ENCODE results near the gene ATE1. TPM values are rescaled to one million over a fixed set of nuclear protein-coding genes. Genes with fewer than 3 reads are reported as not detected.
A peak's percentile ranks its signal among the peaks of the same experiment; 100 is the strongest.

The ATE1 gene
- total and polyA plus RNA-seq, 8 donors, result 2.8 to 15.4 (median 8.5) TPM

DNA sequence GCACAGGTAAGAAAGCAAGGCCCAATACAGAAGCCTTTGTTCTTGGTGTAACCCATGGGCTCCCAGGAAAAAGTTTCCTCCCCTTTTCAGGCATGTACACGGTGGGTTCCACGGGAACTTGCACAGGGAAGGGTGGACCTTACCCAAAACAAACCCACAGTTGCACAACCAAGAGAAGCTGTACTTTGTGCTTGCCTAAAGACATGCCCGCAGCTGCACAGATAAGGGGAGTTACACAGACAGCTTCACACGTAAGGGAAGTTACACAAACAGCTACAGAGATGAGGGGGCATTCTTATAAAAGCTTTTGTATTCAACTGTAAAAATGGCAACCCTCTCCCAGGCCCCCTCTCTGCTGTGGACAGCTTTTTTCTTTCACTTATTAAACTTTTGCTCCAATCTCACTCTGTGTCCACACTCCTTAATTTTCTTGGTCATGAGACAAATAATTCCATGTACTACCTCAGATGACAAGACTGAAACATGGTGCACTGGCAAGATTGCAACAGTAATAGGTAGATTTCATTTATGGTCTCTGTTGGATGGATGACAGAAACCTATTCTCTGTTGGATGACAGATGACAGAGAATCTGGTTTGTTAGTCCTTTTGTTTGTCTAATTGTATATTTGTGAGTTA, 72.9 kb downstream of the ATE1 start:
- ATAC-seq, result no peak
- no peaks in the 10 kb centered on the region for H3K36me3 ChIP-seq
- TF ChIP-seq CTCF (IDR thresholded peaks at IDR 0.05), result no peak
- no peaks in the 10 kb centered on the region for H3K27me3 ChIP-seq
- no peaks in the 10 kb centered on the region for H3K9me3 ChIP-seq
- intact Hi-C loops (cut with DNase I), result no loop called here
- WGBS, 2 donors, result 52 to 67% methylated on average over 4 of the region's 4 CpGs
- FAIRE-seq, result no peak
- DNase-seq, result no peak
- no peak overlapping the region for H3K27ac ChIP-seq
- H3K4me3 ChIP-seq, result no peak overlapping the region
- no peaks in the 10 kb centered on the region for H3K4me1 ChIP-seq

GRCh38 chr10:121853950-121854349, 73.9 kb downstream of the ATE1 start:
- TF ChIP-seq CTCF (IDR thresholded peaks at IDR 0.05), result no peak
- ATAC-seq (no peak), FAIRE-seq (no peak), DNase-seq (no peak)
- Histone ChIP-seq H3K27ac (no peak overlapping the region), H3K4me3 (no peak overlapping the region), H3K36me3 (no peaks in the 10 kb centered on the region), H3K4me1 (no peaks in the 10 kb centered on the region), H3K9me3 (no peaks in the 10 kb centered on the region), H3K27me3 (no peaks in the 10 kb centered on the region)
- intact Hi-C loops (cut with DNase I), result no loop called here

GRCh38 chr10:121851786-121852185, 76.0 kb downstream of the ATE1 start:
- Histone ChIP-seq H3K4me3 (no peak overlapping the region), H3K36me3 (no peaks in the 10 kb centered on the region), H3K27ac (no peak overlapping the region), H3K4me1 (no peaks in the 10 kb centered on the region), H3K27me3 (no peaks in the 10 kb centered on the region), H3K9me3 (no peaks in the 10 kb centered on the region)
- WGBS, 2 donors, result 13 to 38% methylated on average over 1 of the region's 1 CpG
- no peak for TF ChIP-seq CTCF (IDR thresholded peaks at IDR 0.05)
- ATAC-seq, result peak; percentile 40 to 80 (median 60)
- DNase-seq, result peak in 3 of 6 donors; percentile 18 to 38 (median 19)
- FAIRE-seq, result no peak
- intact Hi-C loops (cut with DNase I), result no loop called here

- no peaks in the 10 kb centered on the region for H3K4me1 ChIP-seq
- TF ChIP-seq CTCF (IDR thresholded peaks at IDR 0.05), result no peak
Measured at GRCh38 chr10:121848082-121848481, 79.7 kb downstream of the ATE1 start.

GRCh38 chr10:121846555-121846954, 81.3 kb downstream of the ATE1 start:
- no peaks in the 10 kb centered on the region for H3K27me3 ChIP-seq
- ATAC-seq, result no peak
- WGBS, 2 donors, result 93 to 97% methylated on average over 2 of the region's 2 CpGs
- intact Hi-C loops (cut with DNase I), result no loop called here
- no peak for FAIRE-seq
- no peaks in the 10 kb centered on the region for H3K9me3 ChIP-seq
- no peak for DNase-seq
- no peak overlapping the region for H3K27ac ChIP-seq
- H3K4me1 ChIP-seq, result no peaks in the 10 kb centered on the region
- H3K4me3 ChIP-seq, result no peak overlapping the region
- no peak for TF ChIP-seq CTCF (IDR thresholded peaks at IDR 0.05)
- H3K36me3 ChIP-seq, result no peaks in the 10 kb centered on the region

More at GRCh38 chr10:121848082-121848481, 79.7 kb downstream of the ATE1 start:
- DNase-seq (no peak), FAIRE-seq (no peak), ATAC-seq (no peak)
- Histone ChIP-seq H3K27me3 (no peaks in the 10 kb centered on the region), H3K27ac (no peak overlapping the region), H3K36me3 (no peaks in the 10 kb centered on the region), H3K9me3 (no peaks in the 10 kb centered on the region), H3K4me3 (no peak overlapping the region)
- WGBS, 2 donors, result 86 to 88% methylated on average over 8 of the region's 8 CpGs
- intact Hi-C loops (cut with DNase I), result no loop called here
